Mammary epithelial cell (primary cell): ENCODE measurements around the gene SCARB1.

ENCODE experiments used
- EZH2 ChIP-seq: IDR thresholded peaks from 2 replicates; pipeline ENCODE4 v1.6.1; 2012; ENCODE audit warnings: low read length, inconsistent platforms, borderline replicate concordance
- TF ChIP-seq, protein P1 (sequence below), 2 donors: IDR thresholded peaks in 1 of 2; conservative IDR thresholded peaks in 1 of 2; 2 replicates each; pipeline ENCODE4 v1.5.1; 2011 to 2012; ENCODE audit warnings: inconsistent platforms in 2 of 2, low read length in 2 of 2, mild to moderate bottlenecking in 2 of 2, control low read depth in 1 of 2, low read depth in 1 of 2; ENCODE audit not compliant: insufficient read depth in 1 of 2; ENCODE audit errors: extremely low read depth in 1 of 2

DNA sequence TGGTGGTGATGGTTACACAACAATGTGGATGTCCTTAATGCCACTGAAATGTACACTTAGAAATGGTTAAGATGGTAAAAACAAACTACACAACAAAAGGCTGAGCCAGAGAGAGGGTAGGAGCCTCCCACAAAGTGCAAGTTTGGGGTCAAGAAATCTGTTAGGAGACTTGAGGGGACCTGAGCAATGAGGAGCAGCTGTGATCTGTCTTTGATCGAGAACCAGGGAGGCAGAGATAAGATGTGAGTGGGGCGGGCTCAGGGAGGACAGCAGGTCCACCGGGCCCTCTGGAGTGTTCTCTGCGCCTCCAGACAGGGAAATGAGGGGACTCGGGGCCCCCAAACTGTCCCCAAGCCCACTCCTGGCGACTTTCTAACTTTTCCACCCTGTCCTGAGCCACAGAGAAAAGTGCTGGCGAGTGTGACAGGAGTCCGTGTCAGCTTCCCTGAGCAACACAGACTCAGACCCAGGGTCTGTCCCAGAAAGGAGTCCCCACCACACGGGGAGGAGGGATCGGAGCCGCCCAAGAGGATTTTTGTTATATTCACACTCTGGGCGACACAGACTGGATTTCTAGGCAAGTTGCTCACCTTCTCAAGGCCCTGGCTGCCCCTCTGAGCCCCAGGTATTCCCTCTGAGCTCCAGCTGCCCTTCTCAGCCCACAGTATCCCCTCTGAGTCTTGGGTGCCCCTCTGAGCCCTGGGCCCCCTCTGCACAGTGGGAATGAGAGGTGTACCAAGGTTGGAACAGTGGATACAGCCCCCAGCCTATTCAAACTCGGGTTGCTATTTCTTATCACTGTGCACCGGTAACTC is 11.5 kb upstream of the SCARB1 start:
- no peak for TF ChIP-seq EZH2
- TF ChIP-seq, protein P1, sequence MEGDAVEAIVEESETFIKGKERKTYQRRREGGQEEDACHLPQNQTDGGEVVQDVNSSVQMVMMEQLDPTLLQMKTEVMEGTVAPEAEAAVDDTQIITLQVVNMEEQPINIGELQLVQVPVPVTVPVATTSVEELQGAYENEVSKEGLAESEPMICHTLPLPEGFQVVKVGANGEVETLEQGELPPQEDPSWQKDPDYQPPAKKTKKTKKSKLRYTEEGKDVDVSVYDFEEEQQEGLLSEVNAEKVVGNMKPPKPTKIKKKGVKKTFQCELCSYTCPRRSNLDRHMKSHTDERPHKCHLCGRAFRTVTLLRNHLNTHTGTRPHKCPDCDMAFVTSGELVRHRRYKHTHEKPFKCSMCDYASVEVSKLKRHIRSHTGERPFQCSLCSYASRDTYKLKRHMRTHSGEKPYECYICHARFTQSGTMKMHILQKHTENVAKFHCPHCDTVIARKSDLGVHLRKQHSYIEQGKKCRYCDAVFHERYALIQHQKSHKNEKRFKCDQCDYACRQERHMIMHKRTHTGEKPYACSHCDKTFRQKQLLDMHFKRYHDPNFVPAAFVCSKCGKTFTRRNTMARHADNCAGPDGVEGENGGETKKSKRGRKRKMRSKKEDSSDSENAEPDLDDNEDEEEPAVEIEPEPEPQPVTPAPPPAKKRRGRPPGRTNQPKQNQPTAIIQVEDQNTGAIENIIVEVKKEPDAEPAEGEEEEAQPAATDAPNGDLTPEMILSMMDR (conservative IDR thresholded peaks at IDR 0.05 in 1 of 2, IDR thresholded peaks at IDR 0.05 in 1 of 2; ENCODE audit: extremely low read depth in 1 of 2, insufficient read depth in 1 of 2, low read depth in 1 of 2, low read length in 2 of 2): no peak
